SU-DHL-6 (cell line): ENCODE measurements around the gene CERK.

Experiments used
- H2AFZ ChIP-seq: fragments of 200-600 bp; sonication (generic); 2 replicates; pipeline ENCODE4 v1.6.1; 2014; ENCODE audit warnings: low read depth, mild to moderate bottlenecking, moderate library complexity, mixed read lengths, antibody characterized with exemption, low read length; ENCODE audit not compliant: severe bottlenecking
- H3F3A ChIP-seq: fragments of 200-600 bp; shearing (Covaris generic); 2 replicates; pipeline ENCODE4 v1.6.0; 2016; ENCODE audit warnings: antibody characterized with exemption, mild to moderate bottlenecking; ENCODE audit not compliant: insufficient read depth
- H3K27ac ChIP-seq: fragments of 200-600 bp; sonication (generic); 2 replicates; pipeline ENCODE4 v1.5.1; 2016; ENCODE audit warnings: low read depth, mild to moderate bottlenecking, low read length, moderate library complexity, mixed read lengths
- H3K27me3 ChIP-seq: fragments of 200-600 bp; sonication (generic), shearing (Covaris generic); 2 replicates; pipeline ENCODE4 v1.6.0; 2014; ENCODE audit warnings: mild to moderate bottlenecking, low read length
- H3K36me3 ChIP-seq: fragments of 200-600 bp; sonication (generic); 2 replicates; pipeline ENCODE4 v1.6.1; 2014; ENCODE audit warnings: mild to moderate bottlenecking, low read length, mixed read lengths
- H3K4me2 ChIP-seq: fragments of 300-600, 200-600 bp; shearing (Covaris generic), sonication (generic); 2 replicates; pipeline ENCODE4 v1.6.0; 2014; ENCODE audit warnings: low read length, low read depth, mild to moderate bottlenecking; ENCODE audit not compliant: poor library complexity, severe bottlenecking
- H3K4me3 ChIP-seq: fragments of 200-600 bp; sonication (generic); 2 replicates; pipeline ENCODE4 v1.5.1; 2014; ENCODE audit warnings: antibody characterized with exemption, low read length, mild to moderate bottlenecking, mixed read lengths; ENCODE audit not compliant: insufficient read depth, poor library complexity, severe bottlenecking
- H3K79me2 ChIP-seq: fragments of 200-600 bp; sonication (generic); 2 replicates; pipeline ENCODE4 v1.6.1; 2014; ENCODE audit warnings: mild to moderate bottlenecking, low read length, moderate library complexity; ENCODE audit not compliant: insufficient read depth
- H3K9ac ChIP-seq: fragments of 200-600 bp; sonication (generic); 2 replicates; pipeline ENCODE4 v1.7.0; 2014; ENCODE audit warnings: mild to moderate bottlenecking, low read length
- H3K9me2 ChIP-seq: fragments of 200-600 bp; sonication (generic); replicated peaks from 2 replicates; pipeline ENCODE4 v1.6.1; 2014; ENCODE audit warnings: low read length; ENCODE audit not compliant: insufficient read depth
- H3K9me3 ChIP-seq: fragments of 200-600 bp; sonication (generic); 2 replicates; pipeline ENCODE4 v1.6.1; 2014; ENCODE audit warnings: low read length, mixed read lengths; ENCODE audit not compliant: insufficient read depth
- H4K20me1 ChIP-seq: fragments of 200-600 bp; sonication (generic); 2 replicates; pipeline ENCODE4 v1.6.1; 2014; ENCODE audit warnings: low read depth, mild to moderate bottlenecking, antibody characterized with exemption, low read length, moderate library complexity, mixed read lengths
- CTCF ChIP-seq: fragments of 200-600 bp; sonication (generic); IDR thresholded peaks from one replicate; pipeline ENCODE4 v1.5.1; 2017; ENCODE audit warnings: antibody characterized with exemption, mild to moderate bottlenecking, low read length, moderate library complexity; ENCODE audit not compliant: insufficient read depth, poor library complexity, severe bottlenecking
- EZH2phosphoT487 ChIP-seq: fragments of 200-600 bp; sonication (generic), shearing (Covaris generic); conservative IDR thresholded peaks from 2 replicates; pipeline ENCODE4 v1.6.1; 2018; ENCODE audit warnings: mild to moderate bottlenecking, antibody characterized with exemption, low read length, moderate library complexity, mixed read lengths

CERK gene

GRCh38 chr22:46659791-46660186 lies 78.3 kb downstream of the CERK start:
- H3K27me3 ChIP-seq, result no peaks in the 10 kb centered on the region
- no peak overlapping the region for H3K4me3 ChIP-seq
- no peaks in the 10 kb centered on the region for H3F3A ChIP-seq
- no peak overlapping the region for H3K9ac ChIP-seq
- H3K9me3 ChIP-seq, result no peaks in the 10 kb centered on the region
- no peaks in the 10 kb centered on the region for H3K36me3 ChIP-seq
- no peak overlapping the region for H3K27ac ChIP-seq
- no peaks in the 10 kb centered on the region for H3K9me2 ChIP-seq
- no peak overlapping the region for H2AFZ ChIP-seq
- TF ChIP-seq CTCF, result no peak
- no peak for TF ChIP-seq EZH2phosphoT487
- no peaks in the 10 kb centered on the region for H3K79me2 ChIP-seq
- no peaks in the 10 kb centered on the region for H4K20me1 ChIP-seq
- no peak overlapping the region for H3K4me2 ChIP-seq

- H3K4me2 ChIP-seq, result no peak overlapping the region
- H3K27me3 ChIP-seq, result no peaks in the 10 kb centered on the region
- H3K9ac ChIP-seq, result no peak overlapping the region
- H3K9me3 ChIP-seq, result no peaks in the 10 kb centered on the region
- H3K36me3 ChIP-seq, result no peaks in the 10 kb centered on the region
- TF ChIP-seq CTCF, result no peak
- no peak for TF ChIP-seq EZH2phosphoT487
- H3K79me2 ChIP-seq, result no peaks in the 10 kb centered on the region
- H3K4me3 ChIP-seq, result no peak overlapping the region
- H2AFZ ChIP-seq, result no peak overlapping the region
- no peaks in the 10 kb centered on the region for H3K9me2 ChIP-seq
- H3K27ac ChIP-seq, result no peak overlapping the region
- no peaks in the 10 kb centered on the region for H4K20me1 ChIP-seq
- no peaks in the 10 kb centered on the region for H3F3A ChIP-seq
Observed at GRCh38 chr22:46659059-46659790, 78.8 kb downstream of the CERK start.

- H3K79me2 ChIP-seq, result no peaks in the 10 kb centered on the region
Observed at GRCh38 chr22:46657996-46658947, 79.8 kb downstream of the CERK start.

More at GRCh38 chr22:46657996-46658947, 79.8 kb downstream of the CERK start:
- Histone ChIP-seq H3K4me2 (no peak overlapping the region), H3K9me2 (no peaks in the 10 kb centered on the region), H3K9ac (no peak overlapping the region), H3K4me3 (no peak overlapping the region), H3K27me3 (no peaks in the 10 kb centered on the region), H4K20me1 (no peaks in the 10 kb centered on the region), H3K9me3 (no peaks in the 10 kb centered on the region), H2AFZ (no peak overlapping the region), H3K36me3 (no peaks in the 10 kb centered on the region), H3F3A (no peaks in the 10 kb centered on the region), H3K27ac (no peak overlapping the region)
- TF ChIP-seq CTCF (no peak), EZH2phosphoT487 (no peak)
